22Rv1 (cell line): ENCODE results near the gene PTPRG.

ENCODE experiments used
- H3K27ac ChIP-seq: fragments of 450-650 bp; 2 replicates; pipeline ENCODE4 v1.5.1; 2017
- CTCF ChIP-seq: fragments of 450-650 bp; IDR thresholded peaks from 2 replicates; pipeline ENCODE4 v1.5.1; 2017; ENCODE audit warnings: mild to moderate bottlenecking
- ZFX ChIP-seq: fragments of 450-650 bp; IDR thresholded peaks from 2 replicates; pipeline ENCODE4 v1.6.1; 2017; ENCODE audit warnings: antibody characterized with exemption, borderline replicate concordance

The PTPRG gene

GRCh38 chr3:62132027-62132602 is 570.7 kb downstream of the PTPRG start:
- no peak overlapping the region for H3K27ac ChIP-seq
- TF ChIP-seq ZFX (no peak), CTCF (no peak)

GRCh38 chr3:62133015-62133414 is 571.6 kb downstream of the PTPRG start:
- no peak for TF ChIP-seq ZFX
- no peak for TF ChIP-seq CTCF

GRCh38 chr3:62134061-62134496 is 572.7 kb downstream of the PTPRG start:
- no peak for TF ChIP-seq ZFX
- no peak for TF ChIP-seq CTCF
- no peak overlapping the region for H3K27ac ChIP-seq

More at GRCh38 chr3:62133015-62133414, 571.6 kb downstream of the PTPRG start:
- no peak overlapping the region for H3K27ac ChIP-seq

GRCh38 chr3:62135741-62136140 is 574.4 kb downstream of the PTPRG start:
- no peak for TF ChIP-seq ZFX
- no peak for TF ChIP-seq CTCF

GRCh38 chr3:62139957-62140356 is 578.6 kb downstream of the PTPRG start:
- no peak overlapping the region for H3K27ac ChIP-seq
- no peak for TF ChIP-seq ZFX
- TF ChIP-seq CTCF, result no peak

More at GRCh38 chr3:62135741-62136140, 574.4 kb downstream of the PTPRG start:
- no peak overlapping the region for H3K27ac ChIP-seq

- no peak overlapping the region for H3K27ac ChIP-seq
- TF ChIP-seq ZFX (no peak), CTCF (no peak)
Observed at GRCh38 chr3:62142331-62143085, 581.1 kb downstream of the PTPRG start.

GRCh38 chr3:62143843-62144450 is 582.6 kb downstream of the PTPRG start:
- TF ChIP-seq CTCF (no peak), ZFX (no peak)
- H3K27ac ChIP-seq, result no peak overlapping the region
